CD14-positive monocyte (primary cell): ENCODE results near the gene ELMO1. TPM values are rescaled to one million over a fixed set of nuclear protein-coding genes. Genes with fewer than 3 reads are reported as not detected.

Experiments used
- DNase-seq, 3 donors: peaks; one replicate each; pipeline ENCODE4 v3.0.0-alpha.2; 2011 to 2022
- H2AFZ ChIP-seq: 2 replicates; pipeline ENCODE4 v1.6.0; 2012; ENCODE audit warnings: mild to moderate bottlenecking, low read depth, low read length, inconsistent platforms; ENCODE audit not compliant: insufficient read depth, poor library complexity, severe bottlenecking
- H3K27ac ChIP-seq, 2 donors: 1 replicate in 1 of 2; 2 replicates in 1 of 2; pipeline ENCODE4 v1.5.1; 2012 to 2013; ENCODE audit warnings: low read length in 2 of 2, control low read depth in 1 of 2, inconsistent platforms in 1 of 2, low read depth in 1 of 2, mild to moderate bottlenecking in 1 of 2
- H3K27me3 ChIP-seq, 2 donors: one replicate each; pipeline versions ENCODE4 v1.6.0 to v1.6.1; 2011 to 2013; ENCODE audit warnings: low read length in 2 of 2; ENCODE audit not compliant: control insufficient read depth in 2 of 2, insufficient read depth in 2 of 2
- H3K36me3 ChIP-seq, 2 donors: replicated peaks in 1 of 2; 1 replicate in 1 of 2; 2 replicates in 1 of 2; pipeline versions ENCODE4 v1.5.1 to v1.6.1; 2012 to 2013; ENCODE audit warnings: low read length in 2 of 2, control low read depth in 1 of 2, inconsistent platforms in 1 of 2, mild to moderate bottlenecking in 1 of 2; ENCODE audit not compliant: insufficient read depth in 2 of 2, control insufficient read depth in 1 of 2
- H3K4me1 ChIP-seq, 2 donors: 1 replicate in 1 of 2; 2 replicates in 1 of 2; pipeline versions ENCODE4 v1.5.1 to v1.6.1; 2012 to 2013; ENCODE audit warnings: low read length in 2 of 2, control low read depth in 1 of 2, inconsistent platforms in 1 of 2, mild to moderate bottlenecking in 1 of 2, moderate library complexity in 1 of 2; ENCODE audit not compliant: insufficient read depth in 2 of 2, control insufficient read depth in 1 of 2
- H3K4me2 ChIP-seq: replicated peaks from 2 replicates; pipeline ENCODE3; 2012; ENCODE audit warnings: low read length, moderate library complexity, mild to moderate bottlenecking; ENCODE audit not compliant: poor library complexity, severe bottlenecking; ENCODE audit errors: extremely low read depth
- H3K4me3 ChIP-seq, 3 experiments: fragments of 200-600 bp in 1 of 3; sonication (generic) in 1 of 3; replicated peaks in 1 of 3; 1 replicate in 2 of 3; 2 replicates in 1 of 3; pipeline ENCODE4 v1.5.1; 2011 to 2013; ENCODE audit warnings: low read length in 3 of 3, mild to moderate bottlenecking in 3 of 3, control low read depth in 2 of 3, low read depth in 2 of 3, inconsistent platforms in 1 of 3, moderate library complexity in 1 of 3
- H3K79me2 ChIP-seq: 2 replicates; pipeline ENCODE4 v1.6.0; 2012; ENCODE audit warnings: mild to moderate bottlenecking, control low read depth, inconsistent platforms, low read length, moderate library complexity; ENCODE audit not compliant: insufficient read depth
- H3K9ac ChIP-seq: 2 replicates; pipeline ENCODE4 v1.6.0; 2017; ENCODE audit warnings: low read length, mild to moderate bottlenecking; ENCODE audit not compliant: insufficient read depth, poor library complexity, severe bottlenecking
- H3K9me3 ChIP-seq, 2 donors: replicated peaks in 1 of 2; 1 replicate in 1 of 2; 2 replicates in 1 of 2; pipeline versions ENCODE4 v1.5.1 to v1.6.1; 2012 to 2013; ENCODE audit warnings: low read length in 2 of 2, control low read depth in 1 of 2; ENCODE audit not compliant: control insufficient read depth in 1 of 2, insufficient read depth in 1 of 2
- H4K20me1 ChIP-seq: 2 replicates; pipeline ENCODE4 v1.6.0; 2012; ENCODE audit warnings: mild to moderate bottlenecking, low read length, control low read depth, moderate library complexity; ENCODE audit not compliant: insufficient read depth
- H3K27ac Mint-ChIP-seq, 7 donors: one replicate each; pipeline ENCODE4 v1.8.0; 2020; ENCODE audit warnings: mild to moderate bottlenecking in 7 of 7, mixed read lengths in 7 of 7, moderate library complexity in 6 of 7, inconsistent platforms in 2 of 7
- H3K27me3 Mint-ChIP-seq, 3 donors: one replicate each; pipeline ENCODE4 v1.8.0; 2021 to 2022; ENCODE audit warnings: low read depth in 3 of 3, mild to moderate bottlenecking in 3 of 3, mixed read lengths in 3 of 3, moderate library complexity in 3 of 3, inconsistent platforms in 1 of 3
- H3K36me3 Mint-ChIP-seq, 2 donors: one replicate each; pipeline ENCODE4 v1.8.0; 2020; ENCODE audit warnings: mixed read lengths in 2 of 2, inconsistent platforms in 1 of 2, mild to moderate bottlenecking in 1 of 2
- H3K4me1 Mint-ChIP-seq: one replicate; pipeline ENCODE4 v1.8.0; 2020; ENCODE audit warnings: mild to moderate bottlenecking, mixed read lengths
- H3K4me3 Mint-ChIP-seq, 2 donors: one replicate each; pipeline ENCODE4 v1.8.0; 2020; ENCODE audit warnings: mild to moderate bottlenecking in 2 of 2, mixed read lengths in 2 of 2, moderate library complexity in 1 of 2
- H3K9me3 Mint-ChIP-seq, 7 donors: one replicate each; pipeline ENCODE4 v1.8.0; 2020 to 2022; ENCODE audit warnings: mixed read lengths in 7 of 7, mild to moderate bottlenecking in 6 of 7, moderate library complexity in 6 of 7, inconsistent platforms in 2 of 7
- WGBS: methylation state at CpG from one replicate; pipeline ENCODE4 v1.1.5; 2013; ENCODE audit warnings: missing lambda C conversion rate; ENCODE audit not compliant: insufficient coverage; 5-methylcytosine and 5-hydroxymethylcytosine counted together
- intact Hi-C, 2 donors: fragments of 100-400 bp; cut with micrococcal nuclease; formaldehyde crosslinking; loops; one replicate each; pipeline versions ENCODE4 v1.15.0 to v1.15.1; 2023
- polyA plus RNA-seq, 3 donors: library from polyadenylated mRNA; depleted of rRNA in 1 of 3; unstranded in 2 of 3; stranded (reverse) in 1 of 3; fragments of 300-500 nt in 2 of 3; fragments of >200 nt in 1 of 3; fragmentation: Illumina TruSeq in 2 of 3; gene quantifications; 1 replicate in 2 of 3; 2 replicates in 1 of 3; pipeline ENCODE4 v1.2.3, GENCODE V29; 2012 to 2021
- TF ChIP-seq, protein P1 (sequence below): fragments of 200-600 bp; IDR thresholded peaks from one replicate; pipeline ENCODE4 v1.8.0; 2022; ENCODE audit warnings: antibody characterized with exemption, mild to moderate bottlenecking

ELMO1 gene
- polyA plus RNA-seq, 3 donors = 46.6 to 50.2 (median 46.7) TPM

DNA sequence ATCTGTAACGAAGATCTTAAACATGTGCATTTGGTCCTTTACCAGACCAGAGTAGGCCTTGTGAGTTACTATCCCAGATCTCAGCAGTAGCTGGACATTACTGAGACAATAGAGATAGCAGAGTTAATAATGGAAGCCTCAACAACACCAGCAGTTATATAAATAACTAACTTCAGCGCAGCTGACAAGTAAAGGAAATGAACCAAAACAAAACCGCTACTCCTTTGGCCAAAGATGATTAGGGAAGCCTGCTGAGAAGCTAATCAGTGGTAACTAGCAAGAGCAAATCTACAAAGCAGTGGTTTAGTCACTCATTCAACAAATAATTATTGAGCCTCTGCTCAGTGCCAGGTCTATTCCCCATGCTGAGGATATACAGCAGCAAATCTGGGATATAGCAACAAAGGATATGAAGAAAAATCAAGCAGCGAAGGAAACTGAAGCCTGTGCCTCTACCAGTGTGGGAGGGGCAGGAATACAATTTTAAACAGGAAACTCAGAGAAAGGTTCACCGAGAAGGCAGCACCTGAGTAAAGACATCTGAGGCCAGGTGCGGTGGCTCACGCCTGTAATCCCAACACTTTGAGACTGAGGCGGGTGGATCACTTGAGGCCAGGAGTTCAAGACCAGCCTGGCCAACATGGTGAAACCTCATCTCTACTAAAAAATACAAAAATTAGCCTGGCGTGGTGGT lies 103.6 kb downstream of the ELMO1 start:
- WGBS = 44% methylated on average over 8 of the region's 9 CpGs
- Histone ChIP-seq H2AFZ (no peak overlapping the region), H3K4me1 (peaks cover 42 to 55% of the 10 kb centered on the region in 2 donors), H3K9ac (no peak overlapping the region), H3K79me2 (peaks cover 84% of the 10 kb centered on the region), H3K4me2 (no peak overlapping the region), H3K27ac (peak overlapping the region in 1 of 2 donors; percentile 33), H4K20me1 (peaks cover 61% of the 10 kb centered on the region), H3K4me3 (no peak overlapping the region), H3K36me3 (peaks cover 0 to 4% of the 10 kb centered on the region in 2 donors), H3K27me3 (no peaks in the 10 kb centered on the region), H3K9me3 (no peaks in the 10 kb centered on the region)
- H3K27ac Mint-ChIP-seq = peak overlapping the region; percentile 36 to 79 (median 46)
- no peaks in the 10 kb centered on the region for H3K27me3 Mint-ChIP-seq
- TF ChIP-seq, protein P1, sequence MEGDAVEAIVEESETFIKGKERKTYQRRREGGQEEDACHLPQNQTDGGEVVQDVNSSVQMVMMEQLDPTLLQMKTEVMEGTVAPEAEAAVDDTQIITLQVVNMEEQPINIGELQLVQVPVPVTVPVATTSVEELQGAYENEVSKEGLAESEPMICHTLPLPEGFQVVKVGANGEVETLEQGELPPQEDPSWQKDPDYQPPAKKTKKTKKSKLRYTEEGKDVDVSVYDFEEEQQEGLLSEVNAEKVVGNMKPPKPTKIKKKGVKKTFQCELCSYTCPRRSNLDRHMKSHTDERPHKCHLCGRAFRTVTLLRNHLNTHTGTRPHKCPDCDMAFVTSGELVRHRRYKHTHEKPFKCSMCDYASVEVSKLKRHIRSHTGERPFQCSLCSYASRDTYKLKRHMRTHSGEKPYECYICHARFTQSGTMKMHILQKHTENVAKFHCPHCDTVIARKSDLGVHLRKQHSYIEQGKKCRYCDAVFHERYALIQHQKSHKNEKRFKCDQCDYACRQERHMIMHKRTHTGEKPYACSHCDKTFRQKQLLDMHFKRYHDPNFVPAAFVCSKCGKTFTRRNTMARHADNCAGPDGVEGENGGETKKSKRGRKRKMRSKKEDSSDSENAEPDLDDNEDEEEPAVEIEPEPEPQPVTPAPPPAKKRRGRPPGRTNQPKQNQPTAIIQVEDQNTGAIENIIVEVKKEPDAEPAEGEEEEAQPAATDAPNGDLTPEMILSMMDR = no peak
- DNase-seq = no peak
- H3K9me3 Mint-ChIP-seq = no peaks in the 10 kb centered on the region
- peaks cover 11 to 12% of the 10 kb centered on the region in 2 donors for H3K36me3 Mint-ChIP-seq
- intact Hi-C loops = no loop called here
- peaks cover 55% of the 10 kb centered on the region for H3K4me1 Mint-ChIP-seq
- no peak overlapping the region for H3K4me3 Mint-ChIP-seq

DNA sequence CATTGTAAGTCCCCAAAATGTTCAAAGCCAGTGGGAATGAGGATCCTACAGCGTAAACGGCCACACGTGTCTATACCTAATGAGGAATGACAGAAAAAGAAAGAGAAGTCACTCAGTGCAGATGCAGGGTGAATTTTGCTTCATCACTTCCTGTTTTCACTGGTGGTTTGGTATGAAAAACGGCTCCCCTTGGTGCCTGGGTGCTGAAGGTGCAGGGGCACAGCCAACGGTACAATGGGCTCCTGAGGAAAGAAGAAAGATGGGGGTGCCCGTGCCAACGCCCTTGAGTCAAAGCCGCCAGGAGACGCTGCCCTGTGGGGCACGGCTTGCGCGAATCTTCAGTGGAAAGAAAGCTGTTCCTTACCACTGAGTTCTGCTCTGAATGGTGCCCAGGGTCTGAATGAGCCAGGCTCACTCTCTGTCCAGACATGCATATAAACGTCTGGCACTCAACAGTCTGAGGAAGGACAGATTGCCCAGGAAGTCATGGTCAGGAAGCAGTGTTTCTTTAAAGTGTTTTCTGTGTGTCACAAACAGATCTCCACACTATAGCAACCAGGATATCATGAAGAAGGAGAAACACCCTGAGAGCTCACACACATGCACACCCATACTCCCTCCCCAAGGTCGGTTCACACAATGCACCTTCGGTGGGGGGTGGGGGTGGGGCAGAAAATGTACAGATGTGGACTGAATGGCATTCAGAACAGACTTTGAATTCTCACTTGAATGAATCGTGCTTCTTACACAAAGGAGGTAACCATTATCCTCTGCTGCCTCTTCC lies 105.8 kb downstream of the ELMO1 start:
- peak overlapping the region; percentile 45 for H2AFZ ChIP-seq
- peaks cover 0 to 25% of the 10 kb centered on the region in 2 donors for H3K36me3 ChIP-seq
- H3K4me3 Mint-ChIP-seq = peak overlapping the region; percentile 88 to 96
- H3K4me3 ChIP-seq = peak overlapping the region; percentile 53 to 98 (median 78)
- H3K4me1 Mint-ChIP-seq = peaks cover 51% of the 10 kb centered on the region
- intact Hi-C loops = no loop called here
- no peaks in the 10 kb centered on the region for H3K9me3 ChIP-seq
- peaks cover 58% of the 10 kb centered on the region for H4K20me1 ChIP-seq
- peaks cover 38 to 51% of the 10 kb centered on the region in 2 donors for H3K4me1 ChIP-seq
- H3K4me2 ChIP-seq = peak overlapping the region; percentile 73
- peak overlapping the region; percentile 70 to 85 for H3K27ac ChIP-seq
- TF ChIP-seq, protein P1 = peak; percentile 33
- peak overlapping the region; percentile 54 for H3K9ac ChIP-seq
- no peaks in the 10 kb centered on the region for H3K27me3 ChIP-seq
- DNase-seq = peak; percentile 75 to 93 (median 86)
- peak overlapping the region; percentile 92 to 97 (median 96) for H3K27ac Mint-ChIP-seq
- no peaks in the 10 kb centered on the region for H3K9me3 Mint-ChIP-seq
- H3K79me2 ChIP-seq = peaks cover 85% of the 10 kb centered on the region
- peaks cover 24 to 30% of the 10 kb centered on the region in 2 donors for H3K36me3 Mint-ChIP-seq
- H3K27me3 Mint-ChIP-seq = no peaks in the 10 kb centered on the region
- 0% methylated on average over 8 of the region's 16 CpGs for WGBS
